HG03175 (cell line): Measurements from ENCODE around the gene PXYLP1.

ENCODE experiments used
- ATAC-seq: cut with Tn5 transposase; IDR thresholded peaks from one replicate; pipeline ENCODE4 v1.9.1; 2021; ENCODE audit warnings: mild to moderate bottlenecking, moderate library complexity; ENCODE audit not compliant: unreplicated experiment

The PXYLP1 gene

GRCh38 chr3:141228395-141228794 is 3.2 kb upstream of the PXYLP1 start:
- no peak for ATAC-seq

GRCh38 chr3:141229132-141229531 is 2.5 kb upstream of the PXYLP1 start:
- ATAC-seq: no peak

GRCh38 chr3:141230293-141230692 is 1.3 kb upstream of the PXYLP1 start:
- no peak for ATAC-seq

DNA sequence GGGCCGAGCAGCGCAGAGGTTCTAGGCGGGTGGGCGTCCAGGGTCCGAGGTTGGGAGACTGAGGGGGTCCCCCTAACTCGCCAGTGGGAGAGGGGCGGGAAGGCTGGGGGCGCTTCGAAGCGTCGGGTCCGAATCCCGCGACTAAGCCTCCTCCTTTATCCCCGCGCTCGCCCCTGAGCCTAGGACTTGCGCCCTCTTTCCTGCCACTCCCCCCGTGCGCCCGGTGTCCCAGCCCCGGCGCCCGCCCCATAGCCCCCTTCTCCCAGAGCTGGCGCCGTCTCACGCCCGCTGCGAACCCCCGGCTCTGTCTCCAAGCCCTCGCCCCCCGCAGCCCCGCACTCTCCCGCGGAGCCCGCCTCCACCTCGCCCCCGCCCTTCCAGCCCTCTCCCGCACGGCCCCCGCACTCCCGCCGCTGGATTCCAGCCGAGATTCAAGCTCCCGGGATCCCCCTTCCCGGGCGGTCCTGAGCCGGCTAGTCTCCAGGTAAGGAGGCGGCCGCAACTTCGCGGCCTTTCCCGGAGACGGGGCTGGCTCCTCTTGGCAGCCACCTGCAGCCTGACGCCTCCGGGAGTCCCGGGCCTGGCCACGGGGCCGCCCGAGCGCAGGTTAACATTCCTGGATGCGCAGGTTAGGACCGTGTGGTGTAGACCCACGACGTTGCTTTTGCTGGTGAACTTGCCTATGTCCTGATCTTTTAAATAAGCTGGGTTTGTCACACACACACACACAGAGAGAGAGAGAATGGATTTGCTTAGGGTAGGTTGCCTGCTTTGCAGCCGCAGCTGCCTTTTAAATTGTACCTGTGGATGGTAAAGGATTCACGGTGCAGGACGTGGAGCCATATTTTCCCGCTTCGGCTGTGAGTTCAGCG is 563 bp downstream of the PXYLP1 start:
- ATAC-seq: peak; percentile 2

- ATAC-seq: no peak
Measured at GRCh38 chr3:141233457-141234161, 2.0 kb downstream of the PXYLP1 start.

- no peak for ATAC-seq
Measured at GRCh38 chr3:141234283-141234682, 2.7 kb downstream of the PXYLP1 start.

DNA sequence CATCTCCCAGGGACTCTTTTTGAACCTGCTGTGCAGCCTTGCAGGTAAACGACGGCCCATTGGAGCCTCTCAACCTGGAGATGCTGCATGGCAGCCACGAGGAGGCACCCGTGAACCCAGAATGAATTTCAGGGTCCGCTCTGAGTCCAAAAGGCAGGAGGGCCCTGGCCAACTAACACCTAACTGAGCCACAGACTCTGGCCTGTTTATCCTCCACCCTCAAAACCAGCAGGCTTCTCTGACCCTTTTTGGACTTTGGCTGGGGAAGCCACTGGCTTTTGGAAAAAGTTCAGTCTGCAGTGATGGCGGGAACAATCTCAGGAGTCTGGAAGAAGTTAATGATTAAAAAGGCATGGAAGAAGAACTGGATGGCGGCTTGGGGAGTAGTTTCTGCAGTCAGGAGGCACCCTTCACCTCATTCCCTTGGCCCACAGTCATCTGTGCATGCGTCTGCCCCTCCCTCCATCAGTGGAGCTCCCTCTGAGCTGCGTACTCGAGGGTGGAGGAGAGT is 4.1 kb downstream of the PXYLP1 start:
- no peak for ATAC-seq

DNA sequence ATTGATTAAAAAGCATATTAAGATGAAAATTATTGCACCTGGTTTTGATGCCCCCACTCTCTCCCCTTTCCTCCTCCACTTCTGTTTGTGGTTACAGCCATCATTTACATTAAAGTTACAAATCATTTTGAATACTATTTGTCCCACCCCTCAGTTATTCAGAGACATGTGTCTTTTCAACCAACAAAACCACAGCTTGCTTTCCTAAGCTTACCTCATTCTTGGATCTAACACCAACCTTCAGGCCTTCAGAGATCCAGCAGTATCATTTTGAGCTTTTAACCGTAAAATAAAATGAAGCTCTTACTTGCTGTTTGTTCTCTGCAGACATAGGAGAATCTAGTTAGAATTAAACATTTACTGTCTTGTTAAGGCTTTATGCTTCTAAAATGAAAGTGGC is 4.7 kb downstream of the PXYLP1 start:
- no peak for ATAC-seq

DNA sequence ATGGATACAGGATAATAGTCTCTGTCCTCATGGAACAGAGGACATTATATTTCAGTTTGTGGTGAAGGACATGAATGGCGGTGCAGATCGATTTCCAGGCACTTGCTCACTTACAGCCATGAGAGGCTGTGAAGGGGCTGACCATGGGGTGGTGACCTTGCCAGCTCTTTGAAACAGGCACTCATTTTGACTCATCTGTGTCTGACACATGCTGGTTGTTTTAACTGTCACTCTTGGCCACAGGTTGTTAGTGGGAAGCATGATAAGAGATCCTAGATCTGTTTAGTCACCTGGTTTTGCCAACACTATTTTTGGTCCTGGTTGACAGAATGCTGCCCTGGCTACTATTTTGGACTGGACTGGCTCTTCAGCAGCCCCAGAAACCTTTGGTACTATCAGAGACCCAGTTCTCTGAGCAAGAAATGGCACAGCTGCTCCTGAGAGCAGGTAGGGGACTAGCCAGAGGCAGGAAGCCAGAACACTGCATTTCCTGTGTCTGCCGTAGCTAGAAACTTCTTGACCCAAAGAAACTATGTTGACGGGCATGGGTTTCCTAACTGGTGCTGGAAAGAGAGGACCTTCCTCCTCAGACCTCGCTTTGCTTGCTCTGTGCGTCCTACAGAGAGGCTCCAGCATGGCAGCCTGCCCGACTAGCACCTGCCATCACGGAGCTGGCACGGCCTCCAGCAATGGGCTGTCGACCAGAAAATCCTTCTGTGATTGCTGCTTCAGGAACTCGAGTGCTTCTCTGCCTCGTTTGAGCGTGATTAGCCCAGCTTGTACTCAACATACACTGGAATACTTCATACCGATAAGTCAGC is 6.3 kb downstream of the PXYLP1 start:
- no peak for ATAC-seq

GRCh38 chr3:141239511-141240281 is 8.1 kb downstream of the PXYLP1 start:
- no peak for ATAC-seq

- ATAC-seq: no peak
Measured at GRCh38 chr3:141240286-141240685, 8.7 kb downstream of the PXYLP1 start.

- ATAC-seq: no peak
Measured at GRCh38 chr3:141240687-141241615, 9.3 kb downstream of the PXYLP1 start.

- no peak for ATAC-seq
Measured at GRCh38 chr3:141241616-141242376, 10.2 kb downstream of the PXYLP1 start.

DNA sequence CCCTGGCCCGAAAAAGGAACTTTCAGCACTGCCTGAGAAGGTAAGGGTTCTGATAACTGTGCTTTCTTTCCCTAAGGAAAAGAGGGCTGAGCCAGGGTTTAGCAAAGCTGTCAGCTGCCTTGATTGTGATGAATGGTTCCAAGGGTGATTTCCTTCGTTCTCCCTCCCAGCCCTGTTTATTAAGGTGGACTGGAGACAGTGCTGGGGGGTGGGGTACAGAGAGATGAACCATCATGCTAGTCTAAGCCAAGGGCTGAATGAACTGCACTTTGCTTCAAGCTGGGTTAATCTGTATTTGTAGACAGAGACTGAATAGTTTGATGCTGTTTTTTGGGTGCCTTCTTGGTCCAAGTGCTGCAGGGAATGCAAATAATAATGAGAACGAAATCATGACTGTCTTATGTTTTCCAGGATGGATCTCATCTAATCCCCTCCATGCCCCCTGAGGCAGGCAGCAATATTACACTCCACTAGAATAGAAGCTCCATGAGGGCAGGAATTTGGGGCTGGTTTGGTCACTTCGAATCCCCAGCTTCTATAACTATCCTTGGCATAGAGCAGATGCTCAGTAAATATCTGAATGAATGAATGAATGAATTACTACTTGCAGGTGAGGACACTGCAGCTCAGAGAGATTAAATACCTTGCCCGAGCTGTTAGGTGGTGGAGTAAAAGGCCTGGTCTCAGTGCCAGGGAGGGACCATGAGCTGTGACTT is 10.9 kb downstream of the PXYLP1 start:
- no peak for ATAC-seq

GRCh38 chr3:141243271-141243707 is 11.7 kb downstream of the PXYLP1 start:
- ATAC-seq: no peak

GRCh38 chr3:141246224-141246957 is 14.8 kb downstream of the PXYLP1 start:
- ATAC-seq: no peak

GRCh38 chr3:141246958-141247301 is 15.3 kb downstream of the PXYLP1 start:
- ATAC-seq: no peak
